ENCODE results near the gene ERICH3.
"Not testable (repeated sequence)": the region's sequence is repeated elsewhere in the genome, so short reads cannot be mapped to it uniquely, and the experiment has no call there.

DNA sequence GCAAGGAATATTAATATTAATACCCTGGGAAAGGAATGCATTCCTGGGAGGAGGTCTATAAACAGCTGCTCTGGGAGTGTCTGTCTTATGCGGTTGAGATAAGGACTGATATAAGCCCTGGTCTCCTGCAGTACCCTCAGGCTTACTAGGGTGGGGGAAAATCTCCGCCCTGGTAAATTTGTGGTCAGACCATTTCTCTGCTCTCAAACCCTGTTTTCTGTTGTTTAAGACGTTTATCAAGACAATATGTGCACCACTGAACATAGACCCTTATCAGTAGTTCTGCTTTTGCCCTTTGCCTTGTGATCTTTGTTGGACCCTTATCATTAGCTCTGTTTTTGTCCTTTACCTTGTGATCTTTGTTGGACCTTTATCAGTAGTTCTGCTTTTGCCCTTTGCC is 2.7 kb downstream of the ERICH3 start:
- TF ChIP-seq, protein P1, sequence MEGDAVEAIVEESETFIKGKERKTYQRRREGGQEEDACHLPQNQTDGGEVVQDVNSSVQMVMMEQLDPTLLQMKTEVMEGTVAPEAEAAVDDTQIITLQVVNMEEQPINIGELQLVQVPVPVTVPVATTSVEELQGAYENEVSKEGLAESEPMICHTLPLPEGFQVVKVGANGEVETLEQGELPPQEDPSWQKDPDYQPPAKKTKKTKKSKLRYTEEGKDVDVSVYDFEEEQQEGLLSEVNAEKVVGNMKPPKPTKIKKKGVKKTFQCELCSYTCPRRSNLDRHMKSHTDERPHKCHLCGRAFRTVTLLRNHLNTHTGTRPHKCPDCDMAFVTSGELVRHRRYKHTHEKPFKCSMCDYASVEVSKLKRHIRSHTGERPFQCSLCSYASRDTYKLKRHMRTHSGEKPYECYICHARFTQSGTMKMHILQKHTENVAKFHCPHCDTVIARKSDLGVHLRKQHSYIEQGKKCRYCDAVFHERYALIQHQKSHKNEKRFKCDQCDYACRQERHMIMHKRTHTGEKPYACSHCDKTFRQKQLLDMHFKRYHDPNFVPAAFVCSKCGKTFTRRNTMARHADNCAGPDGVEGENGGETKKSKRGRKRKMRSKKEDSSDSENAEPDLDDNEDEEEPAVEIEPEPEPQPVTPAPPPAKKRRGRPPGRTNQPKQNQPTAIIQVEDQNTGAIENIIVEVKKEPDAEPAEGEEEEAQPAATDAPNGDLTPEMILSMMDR (IDR thresholded peaks at IDR 0.05): not testable (repeated sequence)
- TF ChIP-seq POLR2A (IDR thresholded peaks at IDR 0.05): not testable (repeated sequence)
